ENCODE measurements around the gene WFDC10B. TPM values are rescaled to one million over a fixed set of nuclear protein-coding genes. Genes with fewer than 3 reads are reported as not detected.
"Not testable (repeated sequence)": the region's sequence is repeated elsewhere in the genome, so short reads cannot be mapped to it uniquely, and the experiment has no call there.

The WFDC10B gene
- total and polyA plus RNA-seq, 4 donors, result not detected

- H3K4me3 ChIP-seq (ENCODE audit: low read depth in 1 of 3, low read length in 3 of 3), result no peak overlapping the region
- H3K9ac ChIP-seq (ENCODE audit: low read depth in 1 of 2, low read length in 2 of 2), result no peak overlapping the region
- no peaks in the 10 kb centered on the region for H3K4me1 ChIP-seq (ENCODE audit: control insufficient read depth in 4 of 4, insufficient read depth in 4 of 4, low read length in 3 of 4)
- no peaks in the 10 kb centered on the region for H3K27me3 ChIP-seq (ENCODE audit: control insufficient read depth in 4 of 4, insufficient read depth in 4 of 4, low read length in 3 of 4)
- no peaks in the 10 kb centered on the region for H3K9me3 ChIP-seq (ENCODE audit: control insufficient read depth in 4 of 4, low read length in 3 of 4)
- TF ChIP-seq, protein P1, sequence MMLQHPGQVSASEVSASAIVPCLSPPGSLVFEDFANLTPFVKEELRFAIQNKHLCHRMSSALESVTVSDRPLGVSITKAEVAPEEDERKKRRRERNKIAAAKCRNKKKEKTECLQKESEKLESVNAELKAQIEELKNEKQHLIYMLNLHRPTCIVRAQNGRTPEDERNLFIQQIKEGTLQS (IDR thresholded peaks at IDR 0.05), result no peak
- TF ChIP-seq, protein P2, sequence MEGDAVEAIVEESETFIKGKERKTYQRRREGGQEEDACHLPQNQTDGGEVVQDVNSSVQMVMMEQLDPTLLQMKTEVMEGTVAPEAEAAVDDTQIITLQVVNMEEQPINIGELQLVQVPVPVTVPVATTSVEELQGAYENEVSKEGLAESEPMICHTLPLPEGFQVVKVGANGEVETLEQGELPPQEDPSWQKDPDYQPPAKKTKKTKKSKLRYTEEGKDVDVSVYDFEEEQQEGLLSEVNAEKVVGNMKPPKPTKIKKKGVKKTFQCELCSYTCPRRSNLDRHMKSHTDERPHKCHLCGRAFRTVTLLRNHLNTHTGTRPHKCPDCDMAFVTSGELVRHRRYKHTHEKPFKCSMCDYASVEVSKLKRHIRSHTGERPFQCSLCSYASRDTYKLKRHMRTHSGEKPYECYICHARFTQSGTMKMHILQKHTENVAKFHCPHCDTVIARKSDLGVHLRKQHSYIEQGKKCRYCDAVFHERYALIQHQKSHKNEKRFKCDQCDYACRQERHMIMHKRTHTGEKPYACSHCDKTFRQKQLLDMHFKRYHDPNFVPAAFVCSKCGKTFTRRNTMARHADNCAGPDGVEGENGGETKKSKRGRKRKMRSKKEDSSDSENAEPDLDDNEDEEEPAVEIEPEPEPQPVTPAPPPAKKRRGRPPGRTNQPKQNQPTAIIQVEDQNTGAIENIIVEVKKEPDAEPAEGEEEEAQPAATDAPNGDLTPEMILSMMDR (IDR thresholded peaks at IDR 0.05; ENCODE audit: low read depth, low read length, missing input control), result no peak
- TF ChIP-seq REST (IDR thresholded peaks at IDR 0.05), result no peak
- no peak for TF ChIP-seq JUND (IDR thresholded peaks at IDR 0.05)
- no peak for TF ChIP-seq SP1 (IDR thresholded peaks at IDR 0.05)
- no peak for TF ChIP-seq RAD21 (IDR thresholded peaks at IDR 0.05)
- TF ChIP-seq YY1 (IDR thresholded peaks at IDR 0.05), result no peak
- 88% methylated on average over 3 of the region's 3 CpGs for WGBS
- no peaks in the 10 kb centered on the region for H3K36me3 ChIP-seq (ENCODE audit: control insufficient read depth in 4 of 4, insufficient read depth in 3 of 4, low read depth in 1 of 4, low read length in 3 of 4)
- H3K27ac ChIP-seq (ENCODE audit: low read depth in 1 of 2, low read length in 2 of 2), result no peak overlapping the region
- no peak for DNase-seq (ENCODE audit: low spot score)
Measured at GRCh38 chr20:45646875-45647274, 57.9 kb downstream of the WFDC10B start.

DNA sequence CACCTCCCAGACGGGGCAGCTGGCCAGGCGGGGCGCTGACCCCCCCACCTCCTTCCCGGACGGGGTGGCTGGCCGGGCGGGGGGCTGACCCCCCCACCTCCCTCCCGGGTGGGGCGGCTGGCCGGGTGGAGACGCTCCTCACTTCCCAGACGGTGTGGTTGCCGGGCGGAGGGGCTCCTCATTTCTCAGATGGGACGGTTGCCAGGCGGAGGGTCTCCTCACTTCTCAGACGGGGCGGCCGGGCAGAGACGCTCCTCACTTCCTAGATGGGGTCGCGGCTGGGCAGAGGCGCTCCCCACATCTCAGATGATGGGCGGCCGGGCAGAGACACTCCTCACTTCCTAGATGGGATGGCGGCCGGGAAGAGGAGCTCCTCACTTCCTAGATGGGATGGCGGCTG is 59.0 kb downstream of the WFDC10B start:
- not testable (repeated sequence) for H3K4me1 ChIP-seq (ENCODE audit: control insufficient read depth in 4 of 4, insufficient read depth in 4 of 4, low read length in 3 of 4); H3K27ac ChIP-seq (ENCODE audit: low read depth in 1 of 2, low read length in 2 of 2); H3K9ac ChIP-seq (ENCODE audit: low read depth in 1 of 2, low read length in 2 of 2); H3K36me3 ChIP-seq (ENCODE audit: control insufficient read depth in 4 of 4, insufficient read depth in 3 of 4, low read depth in 1 of 4, low read length in 3 of 4); H3K4me3 ChIP-seq (ENCODE audit: low read depth in 1 of 3, low read length in 3 of 3); H3K9me3 ChIP-seq (ENCODE audit: control insufficient read depth in 4 of 4, low read length in 3 of 4); DNase-seq (ENCODE audit: low spot score); H3K27me3 ChIP-seq (ENCODE audit: control insufficient read depth in 4 of 4, insufficient read depth in 4 of 4, low read length in 3 of 4)
- WGBS, result 87% methylated on average over 28 of the region's 28 CpGs

GRCh38 chr20:45641076-45641475 is 63.7 kb downstream of the WFDC10B start:
- 96% methylated on average over 24 of the region's 24 CpGs for WGBS
- not testable (repeated sequence) for DNase-seq (ENCODE audit: low spot score)

GRCh38 chr20:45639687-45640086 is 65.1 kb downstream of the WFDC10B start:
- no peak overlapping the region for H3K4me3 ChIP-seq (ENCODE audit: low read depth in 1 of 3, low read length in 3 of 3)
- no peak overlapping the region for H3K9ac ChIP-seq (ENCODE audit: low read depth in 1 of 2, low read length in 2 of 2)
- H3K27ac ChIP-seq (ENCODE audit: low read depth in 1 of 2, low read length in 2 of 2), result no peak overlapping the region
- H3K27me3 ChIP-seq (ENCODE audit: control insufficient read depth in 4 of 4, insufficient read depth in 4 of 4, low read length in 3 of 4), result peaks cover 0 to 7% (median 0%) of the 10 kb centered on the region in 4 donors
- H3K4me1 ChIP-seq (ENCODE audit: control insufficient read depth in 4 of 4, insufficient read depth in 4 of 4, low read length in 3 of 4), result no peaks in the 10 kb centered on the region
- no peaks in the 10 kb centered on the region for H3K36me3 ChIP-seq (ENCODE audit: control insufficient read depth in 4 of 4, insufficient read depth in 3 of 4, low read depth in 1 of 4, low read length in 3 of 4)
- no peaks in the 10 kb centered on the region for H3K9me3 ChIP-seq (ENCODE audit: control insufficient read depth in 4 of 4, low read length in 3 of 4)
- no peak for DNase-seq (ENCODE audit: low spot score)
- 78% methylated on average over 5 of the region's 5 CpGs for WGBS
- TF ChIP-seq REST (IDR thresholded peaks at IDR 0.05) (no peak), HNF4G (IDR thresholded peaks at IDR 0.05) (no peak), SP1 (IDR thresholded peaks at IDR 0.05) (no peak), RAD21 (IDR thresholded peaks at IDR 0.05) (no peak), GABPA (IDR thresholded peaks at IDR 0.05 in 1 of 2, conservative IDR thresholded peaks at IDR 0.05 in 1 of 2) (no peak), TAF1 (conservative IDR thresholded peaks at IDR 0.05) (no peak)
- TF ChIP-seq, protein P1 (IDR thresholded peaks at IDR 0.05), result no peak
- TF ChIP-seq, protein P2 (IDR thresholded peaks at IDR 0.05; ENCODE audit: low read depth, low read length, missing input control), result no peak

More at GRCh38 chr20:45641076-45641475, 63.7 kb downstream of the WFDC10B start:
- H3K4me3 ChIP-seq (ENCODE audit: low read depth in 1 of 3, low read length in 3 of 3); H3K4me1 ChIP-seq (ENCODE audit: control insufficient read depth in 4 of 4, insufficient read depth in 4 of 4, low read length in 3 of 4); H3K27me3 ChIP-seq (ENCODE audit: control insufficient read depth in 4 of 4, insufficient read depth in 4 of 4, low read length in 3 of 4); H3K9me3 ChIP-seq (ENCODE audit: control insufficient read depth in 4 of 4, low read length in 3 of 4); H3K27ac ChIP-seq (ENCODE audit: low read depth in 1 of 2, low read length in 2 of 2); H3K36me3 ChIP-seq (ENCODE audit: control insufficient read depth in 4 of 4, insufficient read depth in 3 of 4, low read depth in 1 of 4, low read length in 3 of 4); H3K9ac ChIP-seq (ENCODE audit: low read depth in 1 of 2, low read length in 2 of 2): not testable (repeated sequence)
